Measurements from ENCODE around the gene TH.

The TH gene

DNA sequence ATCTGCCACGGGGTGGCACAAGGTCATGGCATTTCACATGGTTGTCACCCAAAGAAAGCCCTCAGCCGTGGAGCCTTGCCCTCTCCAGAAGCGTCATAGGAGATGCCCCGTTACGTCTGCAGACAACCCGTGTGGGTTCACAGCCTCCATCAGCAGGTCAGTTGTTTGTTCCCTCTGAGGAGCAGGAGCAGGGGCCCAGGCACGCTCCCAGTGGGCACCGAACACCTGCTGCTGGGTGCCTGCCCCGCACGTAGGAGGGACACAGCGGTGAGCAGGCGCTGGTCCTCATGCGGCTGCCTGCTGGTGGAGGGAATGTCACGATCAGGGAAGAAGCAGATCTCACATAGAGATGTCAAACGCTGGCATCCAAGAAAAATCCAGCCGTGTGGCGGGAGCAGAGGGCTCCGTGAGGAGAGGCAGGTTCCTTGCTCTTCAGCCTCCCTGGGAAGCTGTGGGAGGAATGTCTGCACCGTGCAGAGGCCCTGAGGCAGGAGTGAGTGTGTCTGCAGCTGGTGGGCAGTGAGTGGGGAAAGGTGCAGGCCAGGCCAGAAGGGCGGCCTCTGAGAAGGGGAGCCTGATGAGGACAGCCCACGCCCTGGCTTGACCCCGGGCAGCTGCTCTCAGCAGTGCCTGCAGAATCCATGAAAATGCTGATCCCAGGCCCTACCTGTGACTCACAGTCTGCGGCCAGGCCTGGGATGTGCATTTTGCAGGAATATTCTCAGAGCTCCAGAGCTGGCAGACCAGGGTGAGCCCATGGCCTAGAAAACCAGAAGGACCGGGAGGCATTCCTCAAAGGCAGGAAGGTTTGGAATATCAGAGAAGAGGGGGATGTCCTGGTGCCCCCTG lies 36.4 kb upstream of the TH start:
- DNase-seq = no peak

DNA sequence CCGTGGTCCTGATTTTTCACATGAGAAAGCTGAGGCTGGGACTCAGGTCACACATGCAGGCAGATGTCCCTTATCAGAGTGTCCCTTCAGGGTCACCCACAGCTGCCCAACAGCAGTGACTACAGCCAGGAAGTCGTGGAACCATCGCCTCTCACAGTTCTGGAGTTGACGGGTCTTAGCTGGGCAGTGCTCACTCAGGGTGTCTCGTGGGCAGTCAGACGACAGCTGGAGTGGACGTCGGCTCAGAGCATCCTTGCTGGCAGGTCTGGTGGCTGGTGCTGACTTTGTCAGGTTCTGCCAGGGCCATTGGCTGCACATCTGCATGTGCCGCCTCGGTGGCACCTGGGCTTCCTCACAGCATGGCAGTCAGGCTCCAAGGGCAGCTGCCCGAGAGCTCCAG lies 35.6 kb upstream of the TH start:
- no peak for DNase-seq

GRCh38 chr11:2205981-2206690 lies 34.5 kb upstream of the TH start:
- no peak for DNase-seq

DNA sequence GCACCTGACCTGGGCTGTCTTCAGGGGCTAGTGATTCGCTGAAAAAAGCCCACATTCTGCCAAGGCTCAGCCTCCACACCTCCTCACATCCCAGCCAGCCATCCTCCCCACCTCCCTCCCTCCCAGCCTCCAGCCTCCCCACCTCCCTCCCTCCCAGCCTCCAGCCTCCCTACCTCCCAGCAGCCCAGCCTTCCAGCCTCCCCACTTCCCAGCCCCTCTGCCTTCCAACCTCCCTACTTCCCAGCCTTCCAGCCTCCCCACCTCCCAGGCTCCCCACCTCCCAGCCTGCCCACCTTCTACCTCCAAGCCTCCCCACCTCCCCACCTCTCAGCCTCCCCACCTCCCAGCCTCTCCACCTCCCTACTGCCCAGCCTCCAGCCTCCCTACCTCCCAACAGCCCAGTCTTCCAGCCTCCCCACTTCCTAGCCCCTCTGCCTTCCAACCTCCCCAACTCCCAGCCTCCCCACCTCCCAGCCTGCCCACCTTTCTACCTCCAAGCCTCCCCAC lies 33.7 kb upstream of the TH start:
- DNase-seq = no peak

- DNase-seq = no peak
These were observed 33.0 kb upstream of the TH start for GRCh38 chr11:2204361-2205213.

DNA sequence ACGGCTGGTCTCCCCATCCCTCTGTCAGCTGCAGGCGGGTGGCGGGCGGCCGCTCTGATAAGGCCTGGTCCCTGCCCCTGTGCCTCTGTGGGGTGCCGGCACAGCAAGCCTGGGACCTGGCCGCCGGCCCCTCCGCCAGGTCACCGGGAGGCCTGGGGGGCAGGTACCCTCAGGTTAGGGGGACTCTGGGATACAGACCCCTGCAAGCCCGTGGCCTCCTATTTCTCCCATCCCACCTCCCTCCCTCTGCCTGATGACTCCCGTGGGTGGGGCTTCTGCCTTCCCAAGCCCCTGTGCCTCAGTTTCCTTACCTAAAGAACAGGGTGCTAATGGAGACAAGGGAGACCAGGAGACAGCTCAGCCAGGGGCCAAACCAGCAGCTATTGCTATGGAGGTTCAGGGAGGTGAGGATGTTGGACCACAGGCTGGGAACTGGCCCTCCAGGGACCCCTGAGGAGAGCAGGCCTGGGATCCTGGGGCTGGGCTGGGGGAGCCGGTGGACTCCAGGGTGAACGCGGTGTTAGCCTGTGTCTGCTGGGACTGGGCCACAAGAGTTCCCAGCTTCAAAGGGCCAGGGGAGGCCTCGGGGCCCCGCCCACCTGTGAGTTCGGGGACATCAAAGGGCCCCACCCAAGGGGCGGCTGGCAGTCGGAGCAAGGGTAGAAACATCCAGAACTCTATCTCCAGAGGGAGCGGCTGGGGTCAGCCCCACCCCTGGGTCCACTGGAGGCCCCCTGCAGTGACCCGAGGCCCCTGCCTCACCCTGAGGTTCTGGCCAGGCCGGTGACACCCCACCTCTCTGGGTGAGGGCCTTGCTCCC lies 32.0 kb upstream of the TH start:
- DNase-seq = no peak

GRCh38 chr11:2202900-2203439 lies 31.4 kb upstream of the TH start:
- no peak for DNase-seq

GRCh38 chr11:2202071-2202899 lies 30.7 kb upstream of the TH start:
- no peak for DNase-seq

GRCh38 chr11:2201542-2201941 lies 29.9 kb upstream of the TH start:
- no peak for DNase-seq

DNA sequence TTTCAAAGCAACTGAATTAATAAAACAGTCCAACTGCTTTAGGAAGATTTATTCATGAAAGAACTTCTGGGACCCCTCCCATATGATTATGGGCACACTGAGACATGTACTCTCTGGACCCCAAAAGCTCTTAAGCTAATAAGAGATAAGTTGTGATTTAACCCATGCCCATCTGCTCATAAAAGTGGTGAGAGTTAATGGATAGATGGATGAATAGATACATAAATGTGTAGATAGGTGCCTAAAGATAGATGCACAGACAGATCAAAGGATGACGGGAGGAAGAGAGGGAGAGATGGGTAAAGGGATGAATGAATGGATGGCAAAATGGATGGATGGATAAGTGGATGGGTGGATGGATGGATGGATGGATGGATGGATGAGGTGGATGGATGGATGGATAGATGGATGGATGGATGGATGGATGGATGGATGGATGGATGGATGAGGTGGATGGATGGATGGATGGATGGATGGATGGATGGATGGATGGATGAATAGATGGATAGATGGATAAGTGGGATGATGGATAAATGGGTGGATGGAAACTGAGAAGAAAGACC lies 29.4 kb upstream of the TH start:
- no peak for DNase-seq

DNA sequence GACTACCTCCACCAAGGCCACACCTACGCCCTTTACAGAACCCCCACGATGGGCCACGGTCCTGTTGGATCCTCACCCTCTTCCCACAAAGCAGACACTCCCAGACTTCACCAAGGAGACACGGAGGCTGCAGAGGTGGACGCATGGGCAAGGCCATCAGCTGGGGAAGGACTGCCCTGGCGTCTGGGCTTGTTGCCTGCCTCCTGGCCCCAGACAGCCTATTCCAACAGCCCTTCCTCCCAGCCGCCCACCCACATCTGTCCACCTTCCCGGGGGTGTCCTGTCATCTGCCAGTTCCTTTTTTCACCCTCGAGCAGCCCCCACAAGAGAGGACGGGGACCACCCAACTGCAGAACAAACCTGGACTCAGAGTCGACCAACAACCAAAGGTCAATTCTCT lies 28.9 kb upstream of the TH start:
- no peak for DNase-seq

DNA sequence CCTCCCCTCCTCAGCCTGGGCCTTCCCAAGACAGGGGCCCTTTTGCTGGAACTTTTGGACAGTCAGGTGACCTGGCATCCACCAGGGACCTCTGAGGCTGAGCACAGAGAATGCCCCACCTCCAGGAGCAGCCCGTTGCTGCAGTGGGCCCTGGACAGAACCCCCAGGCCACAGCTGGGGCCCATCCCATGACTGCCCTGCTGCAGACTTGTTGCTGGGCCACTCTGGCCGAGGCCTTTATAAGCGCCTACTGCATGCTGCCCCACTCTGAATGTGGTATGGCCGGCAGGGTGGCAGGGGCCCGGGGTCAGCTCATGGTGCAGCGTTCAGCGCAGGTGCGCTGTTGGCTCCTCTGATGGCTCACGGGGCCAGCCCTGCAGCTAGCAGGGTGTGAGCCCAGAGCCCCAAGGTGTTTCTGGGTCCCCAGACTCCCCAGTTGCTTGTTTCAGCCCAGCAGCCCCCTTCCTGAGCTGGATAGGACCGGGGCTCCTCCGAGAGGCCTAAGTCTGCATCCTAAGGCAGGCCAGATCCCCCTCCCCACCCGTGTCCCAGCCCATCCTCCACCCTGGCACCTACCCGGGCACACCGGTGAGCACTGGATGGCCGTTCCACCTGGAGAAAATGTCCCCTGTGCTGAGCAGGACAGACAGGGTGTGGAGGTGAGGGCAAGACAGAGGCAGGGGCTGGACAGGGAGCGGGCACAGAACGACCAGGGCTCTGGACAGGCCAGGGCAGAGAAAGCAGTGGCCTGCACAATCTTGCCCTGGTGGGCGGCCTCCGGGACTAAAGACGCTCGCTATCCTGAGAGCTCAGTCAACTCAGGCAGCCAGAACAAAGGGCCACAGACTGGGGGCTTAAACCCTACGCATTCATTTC lies 28.1 kb upstream of the TH start:
- no peak for DNase-seq

GRCh38 chr11:2198621-2199365 lies 27.2 kb upstream of the TH start:
- DNase-seq = no peak

DNA sequence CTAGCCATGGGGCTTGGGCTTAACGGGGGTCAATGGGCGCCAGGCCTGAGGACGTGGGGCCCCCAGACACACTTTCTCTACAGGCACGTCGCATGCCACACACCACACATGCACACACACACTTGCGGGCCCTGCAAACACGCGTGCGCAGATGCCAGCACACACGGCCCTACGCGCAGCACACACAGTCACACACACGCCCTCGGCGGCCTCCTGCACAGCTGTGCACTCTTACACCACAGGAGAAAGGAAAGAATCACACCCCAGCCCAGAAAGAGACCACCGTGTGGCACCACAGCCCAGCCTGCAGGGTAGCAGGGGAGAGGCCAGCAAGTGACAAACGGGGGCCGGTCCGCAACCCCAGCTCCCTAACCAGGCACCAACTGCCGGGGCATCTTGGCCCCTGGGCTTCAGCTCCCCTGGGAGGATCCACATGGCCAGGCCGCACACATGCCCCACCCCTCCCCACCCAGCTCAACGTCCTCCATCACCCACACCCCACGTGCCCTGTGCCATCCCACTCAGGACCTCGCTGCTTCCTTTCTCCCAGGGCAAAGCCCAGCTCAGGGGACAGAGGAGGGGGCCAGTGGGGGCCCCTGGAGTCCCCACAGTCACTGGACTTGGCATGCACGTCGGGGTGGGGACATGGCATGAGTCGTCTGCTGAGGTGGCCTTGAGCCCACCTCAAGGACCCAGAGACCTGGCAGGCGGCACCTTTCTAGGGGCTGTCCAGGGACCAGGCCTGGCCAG lies 26.3 kb upstream of the TH start:
- no peak for DNase-seq

DNA sequence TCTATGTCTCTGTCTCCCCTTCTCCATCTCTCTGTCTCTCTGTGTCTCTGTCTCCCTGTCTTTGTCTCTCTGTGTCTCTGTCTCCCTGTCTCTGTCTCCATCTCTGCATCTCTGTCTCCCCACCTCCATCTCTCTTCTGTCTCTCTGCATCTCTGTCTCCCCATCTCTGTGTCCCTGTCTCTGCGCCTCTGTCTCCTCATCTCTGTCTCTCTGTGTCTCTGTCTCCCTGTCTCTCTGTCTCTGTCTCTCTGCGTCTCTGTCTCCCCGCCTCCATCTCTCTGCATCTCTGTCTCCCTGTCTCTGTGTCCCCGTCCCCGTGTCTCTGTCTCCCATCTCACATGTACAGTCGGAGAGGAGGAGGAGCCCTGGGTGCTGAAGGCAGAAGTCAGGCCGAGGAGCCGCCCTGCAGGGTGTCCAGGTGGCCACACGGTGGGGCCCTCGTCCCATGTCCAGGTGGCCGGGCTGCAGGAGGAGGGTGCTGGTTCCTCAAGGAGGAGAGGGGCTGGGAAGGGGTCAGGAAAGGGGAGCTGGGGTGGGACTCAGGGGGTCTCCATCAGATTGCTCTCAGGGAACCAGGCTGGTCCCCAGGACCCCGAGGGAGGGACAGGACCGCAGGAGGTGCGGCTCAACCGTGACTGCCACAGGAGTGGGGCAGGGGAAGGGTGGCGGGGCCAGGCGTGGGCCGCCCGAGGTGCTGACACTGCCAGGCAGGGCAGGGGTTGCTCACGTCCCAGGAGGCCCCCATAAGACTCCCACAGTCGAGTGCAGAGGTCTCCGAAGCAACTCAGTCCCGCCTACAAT lies 25.6 kb upstream of the TH start:
- peak; percentile 10 for DNase-seq

GRCh38 chr11:2195756-2196088 lies 24.1 kb upstream of the TH start:
- no peak for DNase-seq
